ENCODE measurements around the gene ZNF445. TPM values are rescaled to one million over a fixed set of nuclear protein-coding genes. Genes with fewer than 3 reads are reported as not detected.
"Not testable (repeated sequence)": the region's sequence is repeated elsewhere in the genome, so short reads cannot be mapped to it uniquely, and the experiment has no call there.

ZNF445 gene
- total RNA-seq, 2 experiments from 2014 or later = 16.6 to 18.7 TPM

- Mint-ChIP-seq H3K4me1 (ENCODE audit: low read depth) (peaks cover 24% of the 10 kb centered on the region), H3K27me3 (no peaks in the 10 kb centered on the region), H3K4me3 (no peak overlapping the region), H3K36me3 (peaks cover 59% of the 10 kb centered on the region), H3K27ac (no peak overlapping the region), H3K9me3 (peaks cover 40% of the 10 kb centered on the region)
- ChIA-PET POLR2A (no interaction called here), CTCF (no interaction called here)
- intact Hi-C loops (cut with micrococcal nuclease) = no loop called here
- no peak for DNase-seq
Measured at GRCh38 chr3:44504566-44504965, 27.1 kb upstream of the ZNF445 start.

- H3K4me1 Mint-ChIP-seq (ENCODE audit: low read depth); intact Hi-C loops (cut with micrococcal nuclease); H3K27ac Mint-ChIP-seq; H3K27me3 Mint-ChIP-seq; POLR2A ChIA-PET; CTCF ChIA-PET; H3K4me3 Mint-ChIP-seq; DNase-seq: not testable (repeated sequence)
- Mint-ChIP-seq H3K36me3 (peaks cover 72% of the 10 kb centered on the region), H3K9me3 (peaks cover 54% of the 10 kb centered on the region)
Measured at GRCh38 chr3:44503178-44503577, 25.7 kb upstream of the ZNF445 start.

- Mint-ChIP-seq H3K27ac (no peak overlapping the region), H3K9me3 (peaks cover 63% of the 10 kb centered on the region), H3K27me3 (no peaks in the 10 kb centered on the region), H3K4me3 (no peak overlapping the region), H3K4me1 (ENCODE audit: low read depth) (peaks cover 7% of the 10 kb centered on the region), H3K36me3 (peaks cover 82% of the 10 kb centered on the region)
- intact Hi-C loops (cut with micrococcal nuclease) = no loop called here
- ChIA-PET POLR2A (no interaction called here), CTCF (interaction anchor here (0.7 kb wide), 1 partner anchor 339 kb away, joined by 3 read pairs; no protein-coding TSS in a partner anchor)
- no peak for DNase-seq
Measured at GRCh38 chr3:44501971-44502370, 24.5 kb upstream of the ZNF445 start.

- peaks cover 78% of the 10 kb centered on the region for H3K36me3 Mint-ChIP-seq
- CTCF ChIA-PET; H3K27ac Mint-ChIP-seq; H3K27me3 Mint-ChIP-seq; POLR2A ChIA-PET; H3K4me3 Mint-ChIP-seq; intact Hi-C loops (cut with micrococcal nuclease); H3K4me1 Mint-ChIP-seq (ENCODE audit: low read depth); DNase-seq: not testable (repeated sequence)
- H3K9me3 Mint-ChIP-seq = peaks cover 73% of the 10 kb centered on the region
Measured at GRCh38 chr3:44499899-44500168, 22.4 kb upstream of the ZNF445 start.

- POLR2A ChIA-PET = no interaction called here
- CTCF ChIA-PET = interaction anchor here (1.1 kb wide), 1 partner anchor 34 kb away, joined by 4 read pairs; no protein-coding TSS in a partner anchor
- DNase-seq = no peak
Measured at GRCh38 chr3:44499149-44499898, 21.9 kb upstream of the ZNF445 start.

GRCh38 chr3:44495636-44496415, 18.4 kb upstream of the ZNF445 start:
- POLR2A ChIA-PET = no interaction called here
- Mint-ChIP-seq H3K4me3 (no peak overlapping the region), H3K27ac (no peak overlapping the region), H3K9me3 (peaks cover 81% of the 10 kb centered on the region), H3K27me3 (no peaks in the 10 kb centered on the region), H3K4me1 (ENCODE audit: low read depth) (no peaks in the 10 kb centered on the region), H3K36me3 (peaks cover 82% of the 10 kb centered on the region)
- CTCF ChIA-PET = no interaction called here
- DNase-seq = no peak
- intact Hi-C loops (cut with micrococcal nuclease) = no loop called here

More at GRCh38 chr3:44499149-44499898, 21.9 kb upstream of the ZNF445 start:
- Mint-ChIP-seq H3K27me3 (no peaks in the 10 kb centered on the region), H3K9me3 (peaks cover 76% of the 10 kb centered on the region), H3K4me1 (ENCODE audit: low read depth) (no peaks in the 10 kb centered on the region), H3K4me3 (no peak overlapping the region), H3K27ac (no peak overlapping the region), H3K36me3 (peaks cover 81% of the 10 kb centered on the region)
- intact Hi-C loops (cut with micrococcal nuclease) = no loop called here

- H3K36me3 Mint-ChIP-seq = peaks cover 61% of the 10 kb centered on the region
- H3K27me3 Mint-ChIP-seq = no peaks in the 10 kb centered on the region
- CTCF ChIA-PET = no interaction called here
- H3K4me1 Mint-ChIP-seq (ENCODE audit: low read depth) = no peaks in the 10 kb centered on the region
- no peak for DNase-seq
- no peak overlapping the region for H3K4me3 Mint-ChIP-seq
- intact Hi-C loops (cut with micrococcal nuclease) = no loop called here
- H3K27ac Mint-ChIP-seq = no peak overlapping the region
- H3K9me3 Mint-ChIP-seq = peaks cover 70% of the 10 kb centered on the region
- POLR2A ChIA-PET = no interaction called here
Measured at GRCh38 chr3:44492496-44492895, 15.0 kb upstream of the ZNF445 start.

- H3K27ac Mint-ChIP-seq = no peak overlapping the region
- intact Hi-C loops (cut with micrococcal nuclease) = no loop called here
- H3K27me3 Mint-ChIP-seq = no peaks in the 10 kb centered on the region
- DNase-seq = no peak
- H3K9me3 Mint-ChIP-seq = peaks cover 22% of the 10 kb centered on the region
- peaks cover 4% of the 10 kb centered on the region for H3K4me1 Mint-ChIP-seq (ENCODE audit: low read depth)
- ChIA-PET CTCF (no interaction called here), POLR2A (no interaction called here)
- no peak overlapping the region for H3K4me3 Mint-ChIP-seq
- peaks cover 5% of the 10 kb centered on the region for H3K36me3 Mint-ChIP-seq
Measured at GRCh38 chr3:44482721-44483120, 5.3 kb upstream of the ZNF445 start.

GRCh38 chr3:44478606-44479094, 1.2 kb upstream of the ZNF445 start:
- Mint-ChIP-seq H3K27me3 (no peaks in the 10 kb centered on the region), H3K27ac (no peak overlapping the region), H3K4me1 (ENCODE audit: low read depth) (peaks cover 20% of the 10 kb centered on the region), H3K9me3 (no peaks in the 10 kb centered on the region), H3K36me3 (no peaks in the 10 kb centered on the region), H3K4me3 (no peak overlapping the region)
- intact Hi-C loops (cut with micrococcal nuclease) = no loop called here
- ChIA-PET POLR2A (interaction anchor here (0.7 to 1.3 kb wide), 3 partner anchors 32 to 140 kb away, joined by 3 to 8 read pairs (median 6); partner anchors contain the start of gene TCAIM), CTCF (no interaction called here)
- DNase-seq = no peak

- Mint-ChIP-seq H3K4me1 (ENCODE audit: low read depth) (peaks cover 20% of the 10 kb centered on the region), H3K4me3 (peak overlapping the region; percentile 85), H3K27me3 (no peaks in the 10 kb centered on the region), H3K36me3 (no peaks in the 10 kb centered on the region), H3K9me3 (no peaks in the 10 kb centered on the region), H3K27ac (no peak overlapping the region)
- DNase-seq = no peak
- CTCF ChIA-PET = interaction anchor here (0.7 to 0.8 kb wide), 3 partner anchors 33 to 53 kb away, joined by 3 to 4 read pairs (median 3); no protein-coding TSS in a partner anchor
- intact Hi-C loops (cut with micrococcal nuclease) = no loop called here
- POLR2A ChIA-PET = interaction anchor here (0.7 to 1.3 kb wide), 3 partner anchors 33 to 140 kb away, joined by 3 to 8 read pairs (median 6); partner anchors contain the start of gene TCAIM
Measured at GRCh38 chr3:44478055-44478468, 592 bp upstream of the ZNF445 start.

GRCh38 chr3:44476963-44477311, 533 bp downstream of the ZNF445 start:
- peak overlapping the region; percentile 81 for H3K4me3 Mint-ChIP-seq
- peaks cover 26% of the 10 kb centered on the region for H3K4me1 Mint-ChIP-seq (ENCODE audit: low read depth)
- H3K9me3 Mint-ChIP-seq = no peaks in the 10 kb centered on the region
- peak overlapping the region; percentile 33 for H3K27ac Mint-ChIP-seq
- ChIA-PET CTCF (no interaction called here), POLR2A (no interaction called here)
- no peak for DNase-seq
- no peaks in the 10 kb centered on the region for H3K27me3 Mint-ChIP-seq
- peaks cover 3% of the 10 kb centered on the region for H3K36me3 Mint-ChIP-seq
- intact Hi-C loops (cut with micrococcal nuclease) = loop anchor here (1.0 to 2.0 kb wide), 3 partner anchors 33 to 139 kb away; partner anchors contain the start of gene TCAIM

GRCh38 chr3:44476181-44476611, 1.3 kb downstream of the ZNF445 start:
- Mint-ChIP-seq H3K4me1 (ENCODE audit: low read depth) (peaks cover 32% of the 10 kb centered on the region), H3K36me3 (peaks cover 3% of the 10 kb centered on the region), H3K27me3 (no peaks in the 10 kb centered on the region), H3K9me3 (no peaks in the 10 kb centered on the region), H3K27ac (peak overlapping the region; percentile 74), H3K4me3 (peak overlapping the region; percentile 81)
- ChIA-PET CTCF (no interaction called here), POLR2A (no interaction called here)
- no peak for DNase-seq
- intact Hi-C loops (cut with micrococcal nuclease) = loop anchor here (2.0 kb wide), 1 partner anchor 35 kb away; no protein-coding TSS in a partner anchor
